Left ventricle myocardium inferior (tissue), 1 donor: ENCODE data around the gene STK11. TPM values are rescaled to one million over a fixed set of nuclear protein-coding genes. Genes with fewer than 3 reads are reported as not detected.

Experiments
- DNase-seq: peaks from one replicate; pipeline ENCODE4 v3.0.0-alpha.2; 2020
- H3K27ac ChIP-seq: fragments of 200-600 bp; replicated peaks from 2 replicates; pipeline ENCODE4 v1.8.0; 2021
- H3K27me3 ChIP-seq: fragments of 200-600 bp; 2 replicates; pipeline ENCODE4 v1.8.0; 2021; ENCODE audit warnings: low read depth
- H3K36me3 ChIP-seq: fragments of 200-600 bp; 2 replicates; pipeline ENCODE4 v1.8.0; 2021
- H3K4me1 ChIP-seq: fragments of 200-600 bp; 2 replicates; pipeline ENCODE4 v1.8.0; 2021
- H3K4me3 ChIP-seq: fragments of 200-600 bp; 2 replicates; pipeline ENCODE4 v1.8.0; 2021; ENCODE audit warnings: mild to moderate bottlenecking, moderate library complexity
- H3K9me3 ChIP-seq: fragments of 200-600 bp; replicated peaks from 2 replicates; pipeline ENCODE4 v1.8.0; 2021
- intact Hi-C: fragments of 100-400 bp; cut with micrococcal nuclease; formaldehyde crosslinking; loops from one replicate; pipeline ENCODE4 v1.11.0; 2022
- total RNA-seq: library from RNA; stranded (reverse); fragmentation: NEBNext Ultra II Directional; extraction: Animal tissue kit (Norgen Biotek cat#: 25700); gene quantifications from one replicate; pipeline ENCODE4 v1.2.1, GENCODE V29; 2021
- TF ChIP-seq, protein P1 (sequence below): fragments of 200-600 bp; IDR thresholded peaks from 2 replicates; pipeline ENCODE4 v1.8.0; 2021; ENCODE audit warnings: antibody characterized with exemption, mild to moderate bottlenecking, borderline replicate concordance
- donor health status: DM: no; HTN: yes; CAD: no; lungs with severe emphysema.

The STK11 gene
- total RNA-seq, 1 donor from 2014 or later = 50.1 TPM

DNA sequence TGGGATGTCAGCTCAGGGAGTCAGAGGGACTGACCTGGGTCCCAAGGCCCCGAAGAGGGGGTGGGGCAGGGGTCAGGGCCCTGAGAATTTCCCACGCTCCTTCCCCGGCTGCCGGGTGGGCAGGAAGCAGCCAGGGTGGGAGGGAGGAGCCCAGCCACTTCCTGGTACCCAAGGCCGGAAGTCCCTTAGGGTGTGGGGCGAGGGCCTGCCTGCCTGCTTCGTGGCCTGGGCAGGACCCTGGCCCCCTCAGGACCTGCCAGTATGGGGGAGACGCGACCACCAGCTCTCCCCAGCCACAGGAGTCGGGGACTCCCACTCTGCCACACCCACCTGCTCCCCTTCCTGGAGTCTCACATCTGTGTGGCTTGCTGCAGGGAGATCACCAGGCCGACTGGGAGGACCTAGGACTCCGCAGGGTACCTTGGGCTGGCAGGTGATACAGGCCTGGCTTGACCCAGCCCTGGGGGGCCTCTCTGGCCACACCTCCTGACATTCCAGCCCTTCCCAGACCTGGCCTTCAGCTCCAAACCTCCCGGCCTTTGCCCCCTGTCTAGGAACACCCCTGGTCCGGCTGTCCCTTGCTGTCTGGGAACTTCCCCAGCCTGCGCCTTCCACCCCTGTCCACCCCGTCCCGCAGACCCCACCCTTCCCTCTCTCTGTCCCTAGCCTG lies 53.8 kb downstream of the STK11 start:
- Histone ChIP-seq H3K4me1 (peaks cover 85% of the 10 kb centered on the region), H3K4me3 (peak overlapping the region; percentile 75), H3K27me3 (no peaks in the 10 kb centered on the region), H3K27ac (peak overlapping the region; percentile 100), H3K36me3 (peaks cover 40% of the 10 kb centered on the region), H3K9me3 (no peaks in the 10 kb centered on the region)
- TF ChIP-seq, protein P1, sequence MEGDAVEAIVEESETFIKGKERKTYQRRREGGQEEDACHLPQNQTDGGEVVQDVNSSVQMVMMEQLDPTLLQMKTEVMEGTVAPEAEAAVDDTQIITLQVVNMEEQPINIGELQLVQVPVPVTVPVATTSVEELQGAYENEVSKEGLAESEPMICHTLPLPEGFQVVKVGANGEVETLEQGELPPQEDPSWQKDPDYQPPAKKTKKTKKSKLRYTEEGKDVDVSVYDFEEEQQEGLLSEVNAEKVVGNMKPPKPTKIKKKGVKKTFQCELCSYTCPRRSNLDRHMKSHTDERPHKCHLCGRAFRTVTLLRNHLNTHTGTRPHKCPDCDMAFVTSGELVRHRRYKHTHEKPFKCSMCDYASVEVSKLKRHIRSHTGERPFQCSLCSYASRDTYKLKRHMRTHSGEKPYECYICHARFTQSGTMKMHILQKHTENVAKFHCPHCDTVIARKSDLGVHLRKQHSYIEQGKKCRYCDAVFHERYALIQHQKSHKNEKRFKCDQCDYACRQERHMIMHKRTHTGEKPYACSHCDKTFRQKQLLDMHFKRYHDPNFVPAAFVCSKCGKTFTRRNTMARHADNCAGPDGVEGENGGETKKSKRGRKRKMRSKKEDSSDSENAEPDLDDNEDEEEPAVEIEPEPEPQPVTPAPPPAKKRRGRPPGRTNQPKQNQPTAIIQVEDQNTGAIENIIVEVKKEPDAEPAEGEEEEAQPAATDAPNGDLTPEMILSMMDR = no peak
- DNase-seq = peak; percentile 85
- intact Hi-C loops = no loop called here

DNA sequence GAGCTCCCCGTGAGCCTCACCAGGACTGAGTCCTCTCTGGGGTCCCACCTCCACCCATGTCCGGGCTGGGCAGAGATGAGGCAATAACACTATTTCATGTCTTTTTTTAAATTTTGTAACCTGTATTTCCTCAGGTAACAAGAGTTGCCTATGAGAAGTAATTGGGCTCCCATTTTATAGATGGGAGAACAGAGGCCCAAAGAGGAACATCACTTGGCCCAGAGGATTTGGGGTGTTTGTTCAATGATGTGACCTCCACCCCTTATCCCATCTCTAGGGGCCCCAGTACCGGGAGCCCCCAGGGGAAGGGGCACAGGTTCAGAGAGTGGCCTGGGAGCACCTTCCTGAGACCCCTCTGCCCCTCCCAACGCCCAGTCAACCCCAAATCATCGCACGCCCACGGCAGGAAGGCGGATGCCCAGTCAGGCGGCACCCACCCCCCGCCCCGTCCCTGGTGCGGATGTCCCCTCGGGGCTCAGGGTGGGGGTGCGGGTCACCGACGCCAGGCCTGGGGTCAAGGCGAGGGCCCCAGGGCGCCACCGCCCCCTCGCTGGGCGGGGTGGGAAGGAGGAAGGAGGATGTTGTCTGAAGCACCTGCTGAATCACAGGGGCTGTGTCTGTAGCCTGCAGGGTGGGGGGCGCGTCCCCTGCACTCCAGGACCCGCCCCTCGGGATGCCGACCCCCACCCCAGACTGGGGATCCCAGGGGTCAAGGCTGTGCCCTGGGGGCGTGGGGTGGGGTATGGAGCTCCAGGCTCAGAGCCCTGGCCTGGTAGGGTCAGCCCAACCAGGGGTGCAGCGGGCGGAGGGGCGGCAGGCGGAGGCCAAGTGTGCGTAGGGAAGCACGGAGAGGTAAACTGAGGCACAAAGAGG lies 54.5 kb downstream of the STK11 start:
- intact Hi-C loops = no loop called here

GRCh38 chr19:1260749-1261537 lies 55.4 kb downstream of the STK11 start:
- TF ChIP-seq, protein P1 = no peak
- peak; percentile 97 for DNase-seq
- intact Hi-C loops = no loop called here
- peak overlapping the region; percentile 100 for H3K27ac ChIP-seq
- peaks cover 85% of the 10 kb centered on the region for H3K4me1 ChIP-seq
- no peaks in the 10 kb centered on the region for H3K9me3 ChIP-seq
- no peaks in the 10 kb centered on the region for H3K27me3 ChIP-seq
- peak overlapping the region; percentile 75 for H3K4me3 ChIP-seq
- H3K36me3 ChIP-seq = peaks cover 24% of the 10 kb centered on the region

More for the DNA sequence above, 54.5 kb downstream of the STK11 start:
- DNase-seq = no peak
- Histone ChIP-seq H3K9me3 (no peaks in the 10 kb centered on the region), H3K27me3 (no peaks in the 10 kb centered on the region), H3K27ac (peak overlapping the region; percentile 100), H3K4me3 (peak overlapping the region; percentile 75), H3K4me1 (peaks cover 85% of the 10 kb centered on the region), H3K36me3 (peaks cover 32% of the 10 kb centered on the region)
- TF ChIP-seq, protein P1 = no peak

DNA sequence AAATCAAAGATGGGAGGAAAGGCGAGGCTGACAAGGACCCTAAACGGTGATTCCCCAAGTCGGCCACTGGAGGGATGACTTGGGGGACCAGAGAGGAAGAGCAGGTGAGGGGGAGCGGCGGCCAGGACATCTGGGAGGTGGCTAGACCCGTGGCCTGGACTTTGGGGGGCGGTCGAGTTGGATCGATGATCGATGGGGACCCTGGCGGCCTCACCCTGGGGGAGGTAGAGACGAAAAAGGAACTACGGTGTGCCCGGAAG lies 55.9 kb downstream of the STK11 start:
- peak overlapping the region; percentile 100 for H3K27ac ChIP-seq
- H3K27me3 ChIP-seq = no peaks in the 10 kb centered on the region
- H3K9me3 ChIP-seq = no peaks in the 10 kb centered on the region
- H3K4me1 ChIP-seq = peaks cover 85% of the 10 kb centered on the region
- intact Hi-C loops = no loop called here
- DNase-seq = no peak
- peaks cover 18% of the 10 kb centered on the region for H3K36me3 ChIP-seq
- TF ChIP-seq, protein P1 = peak; percentile 11
- H3K4me3 ChIP-seq = peak overlapping the region; percentile 75

DNA sequence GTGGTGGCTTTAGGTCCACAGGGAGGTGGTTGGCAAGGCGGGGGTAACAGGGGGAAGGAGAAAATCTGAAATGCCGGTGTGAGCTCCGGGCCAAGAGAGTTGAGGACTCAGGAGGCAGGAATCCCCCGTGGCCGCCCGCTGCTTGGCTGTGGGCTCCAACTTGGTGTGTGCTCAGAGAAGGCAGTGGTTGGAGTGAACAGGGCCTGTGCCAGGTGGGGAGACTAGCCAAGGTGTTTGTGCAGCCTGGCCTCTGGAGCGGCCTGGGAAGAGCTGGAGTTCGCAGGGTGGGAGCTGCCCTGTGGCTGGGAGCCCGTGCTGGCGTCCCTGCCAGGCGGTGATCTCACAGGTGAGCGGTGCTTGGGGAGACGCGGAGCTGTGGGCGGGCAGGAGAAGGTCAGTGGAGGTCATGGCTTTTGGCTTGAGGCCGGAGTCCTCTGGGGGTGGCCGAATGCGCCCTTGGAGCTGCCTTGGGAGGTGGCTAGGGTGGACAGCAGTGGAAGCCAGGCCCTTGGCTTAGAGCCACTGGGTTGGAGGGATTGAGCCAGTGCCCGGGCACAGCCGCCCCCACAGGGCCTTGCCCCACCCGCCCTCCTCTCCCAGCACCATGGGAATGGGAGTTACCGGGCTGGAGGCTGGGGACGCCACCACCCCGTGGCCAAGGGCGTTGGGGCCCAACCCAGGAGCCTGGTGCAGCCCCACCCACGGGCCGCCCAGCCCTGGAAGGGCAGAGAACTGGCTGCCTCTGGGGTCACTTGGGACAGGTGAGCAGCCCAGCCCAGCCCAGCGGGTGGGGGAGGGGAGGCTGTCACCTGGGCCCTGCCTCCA lies 56.4 kb downstream of the STK11 start:
- intact Hi-C loops = no loop called here
- Histone ChIP-seq H3K27me3 (no peaks in the 10 kb centered on the region), H3K27ac (peak overlapping the region; percentile 100), H3K4me3 (peak overlapping the region; percentile 75), H3K36me3 (peaks cover 13% of the 10 kb centered on the region), H3K9me3 (no peaks in the 10 kb centered on the region), H3K4me1 (peaks cover 85% of the 10 kb centered on the region)
- TF ChIP-seq, protein P1 = no peak
- peak; percentile 64 for DNase-seq
